Muscle of arm (tissue), 12 donors: Measurements from ENCODE around the gene PAX5. TPM values are rescaled to one million over a fixed set of nuclear protein-coding genes. Genes with fewer than 3 reads are reported as not detected.

Experiments
- DNase-seq: peaks from one replicate; pipeline ENCODE4 v3.0.0-alpha.2; 2013
- polyA plus RNA-seq, 12 donors: library from polyadenylated mRNA; unstranded; fragments of 120-200 nt; gene quantifications; one replicate each; pipeline ENCODE4 v1.2.1, GENCODE V29; 2013; ENCODE audit not compliant: insufficient read length in 12 of 12

Gene PAX5
- polyA plus RNA-seq, 12 donors = 0.04 to 1.7 (median 0.19) TPM; not detected in 2

DNA sequence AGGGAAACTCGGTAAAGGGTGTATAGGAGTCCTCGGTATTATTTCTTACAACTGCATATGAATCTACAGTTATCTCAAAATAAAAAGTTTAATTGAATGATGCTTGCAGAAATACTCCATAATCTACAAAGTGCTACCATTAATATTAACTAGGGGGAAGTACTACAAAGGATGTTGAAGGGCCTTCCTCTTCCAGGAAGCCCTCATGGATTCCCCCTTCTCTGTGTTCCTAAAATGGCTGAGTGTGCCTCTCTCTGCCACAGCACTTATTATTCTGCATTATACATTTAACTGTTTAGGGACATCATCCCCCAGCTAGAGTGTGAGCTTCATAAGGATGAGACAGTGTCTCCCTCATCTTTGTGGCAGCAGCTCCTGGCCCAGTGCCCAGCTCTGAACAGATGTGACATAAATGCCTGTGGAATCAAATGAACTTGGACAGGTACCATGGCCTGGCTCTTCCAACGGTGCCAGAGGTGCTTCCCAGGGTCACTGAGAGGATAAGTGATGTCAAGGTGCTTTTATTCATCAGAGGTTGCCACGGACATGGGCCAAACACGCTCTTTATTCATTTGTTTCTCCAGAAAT is 99.5 kb downstream of the PAX5 start:
- DNase-seq = no peak

DNA sequence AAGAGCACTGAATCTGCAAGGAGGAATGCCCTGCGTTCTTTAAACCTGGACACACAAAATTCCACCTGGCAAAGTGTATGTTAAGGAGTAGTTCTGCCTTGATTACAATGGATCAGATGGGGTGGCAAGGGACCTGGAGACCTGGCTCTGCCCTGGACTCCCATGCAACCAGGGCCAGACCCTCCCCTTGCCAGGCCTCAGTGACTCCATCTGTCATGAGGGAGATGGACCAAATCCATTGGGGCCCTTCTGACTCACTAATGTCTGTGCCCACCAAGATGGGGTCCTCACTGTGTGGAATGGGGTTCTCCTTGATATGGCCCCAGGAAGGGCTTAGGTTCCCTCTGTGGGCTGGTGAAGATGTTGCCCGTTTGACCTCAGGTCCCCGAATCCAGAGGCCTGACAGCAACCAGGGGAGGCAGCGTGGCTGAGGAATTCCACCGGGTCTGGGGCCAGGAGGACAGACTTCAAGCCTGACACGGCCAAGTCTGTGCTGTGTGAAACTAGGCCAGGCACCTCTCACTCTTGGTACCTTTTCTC is 100.3 kb downstream of the PAX5 start:
- no peak for DNase-seq

DNA sequence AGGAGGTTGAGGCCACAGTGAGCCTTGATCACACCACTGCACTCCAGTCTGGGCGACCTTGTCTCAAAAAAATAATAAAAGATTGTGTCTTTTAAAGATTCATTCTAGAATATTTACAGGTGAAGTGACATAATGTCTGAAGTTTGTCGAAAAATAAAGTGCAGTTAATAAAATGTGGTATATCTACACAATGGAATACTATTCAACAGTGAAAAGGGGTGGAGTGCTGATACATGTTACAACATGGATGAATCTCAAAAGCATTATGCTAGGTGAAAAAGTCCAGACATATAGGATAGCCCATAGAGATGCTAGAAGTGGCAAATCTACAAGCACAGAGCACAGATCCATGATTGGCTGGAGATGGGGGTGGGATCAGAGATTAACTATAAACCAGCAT is 101.9 kb downstream of the PAX5 start:
- DNase-seq = no peak

- no peak for DNase-seq
Observed at GRCh38 chr9:36930941-36931340, 103.1 kb downstream of the PAX5 start.

DNA sequence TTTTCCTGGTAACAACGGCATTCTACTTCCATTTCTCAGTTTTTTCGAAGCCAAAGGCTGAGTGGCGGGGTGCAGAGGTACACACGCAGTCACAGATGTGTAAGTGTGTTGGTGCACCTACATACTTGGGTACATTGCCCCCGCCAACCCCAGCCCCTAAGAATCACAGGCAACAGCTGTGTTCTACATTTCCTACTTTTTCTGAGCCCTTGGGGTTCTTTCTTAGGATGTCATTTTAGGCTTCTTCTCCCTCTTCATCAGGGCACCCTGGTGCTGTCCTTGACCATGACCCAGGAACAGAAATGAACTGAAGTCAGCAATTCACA is 104.8 kb downstream of the PAX5 start:
- DNase-seq = no peak

DNA sequence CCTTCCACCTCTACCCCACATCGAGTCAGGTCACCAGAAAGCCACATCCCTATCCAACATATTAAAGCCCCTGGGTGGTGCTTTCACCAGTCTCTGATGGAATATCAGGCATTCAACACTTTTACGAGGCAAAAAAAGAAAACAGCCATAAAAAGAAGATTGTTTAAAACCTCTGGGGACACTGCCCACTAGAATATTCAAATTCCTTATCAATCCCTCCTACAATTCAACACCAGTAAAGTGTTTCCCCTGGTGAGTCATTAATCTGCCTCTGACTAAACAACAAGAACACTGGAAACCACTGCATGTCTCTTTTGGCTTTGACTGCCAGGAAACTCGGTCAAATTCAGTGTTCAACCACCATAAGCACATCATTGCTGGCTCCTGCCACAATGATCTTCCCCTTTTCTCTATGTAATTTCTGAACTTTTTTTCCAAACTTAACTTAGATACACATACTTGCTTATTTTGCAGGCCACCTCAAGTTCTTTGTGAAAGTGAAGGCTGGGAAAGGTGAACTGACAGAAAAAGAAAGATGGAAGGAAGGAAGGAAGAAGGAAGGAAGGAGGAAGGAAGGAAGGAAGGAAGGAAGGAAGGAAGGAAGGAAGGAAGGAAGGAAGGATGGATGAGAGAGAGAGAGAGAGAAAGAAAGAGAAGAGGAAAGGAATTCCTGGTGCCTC is 105.3 kb downstream of the PAX5 start:
- DNase-seq = no peak

GRCh38 chr9:36928210-36928609 is 105.9 kb downstream of the PAX5 start:
- no peak for DNase-seq

DNA sequence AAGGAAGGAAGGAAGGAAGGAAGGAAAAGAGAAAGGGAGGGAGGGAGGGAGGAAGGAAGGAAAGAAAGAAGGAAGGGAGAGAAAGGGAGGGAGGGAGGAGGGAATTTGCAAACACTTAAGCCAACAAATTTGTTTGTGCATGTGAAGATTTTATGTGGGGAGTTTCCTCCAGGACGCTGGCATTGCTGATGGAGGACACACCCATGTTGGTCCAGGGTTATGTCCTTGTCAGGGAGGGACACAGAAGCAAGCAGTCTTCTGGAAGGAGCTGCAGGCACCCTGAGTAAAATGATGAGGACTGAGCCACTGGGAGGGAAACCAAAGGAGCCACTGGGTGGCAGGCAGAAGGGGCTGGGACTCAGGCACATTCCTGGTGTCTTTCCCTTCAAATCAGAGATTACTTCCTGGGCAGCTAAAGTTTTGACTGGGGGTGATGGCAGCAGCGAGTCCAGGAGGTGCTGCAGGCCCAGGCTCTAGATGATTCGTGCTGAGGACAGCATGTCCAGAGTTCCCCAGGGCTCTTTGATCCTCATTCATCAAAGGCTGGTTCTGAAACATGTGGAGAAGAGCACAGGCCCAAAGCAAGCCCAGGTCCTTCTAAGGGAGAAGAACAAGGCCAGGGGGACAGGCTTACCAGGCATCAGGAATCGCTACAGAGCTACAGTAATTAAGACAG is 109.2 kb downstream of the PAX5 start:
- DNase-seq = no peak

DNA sequence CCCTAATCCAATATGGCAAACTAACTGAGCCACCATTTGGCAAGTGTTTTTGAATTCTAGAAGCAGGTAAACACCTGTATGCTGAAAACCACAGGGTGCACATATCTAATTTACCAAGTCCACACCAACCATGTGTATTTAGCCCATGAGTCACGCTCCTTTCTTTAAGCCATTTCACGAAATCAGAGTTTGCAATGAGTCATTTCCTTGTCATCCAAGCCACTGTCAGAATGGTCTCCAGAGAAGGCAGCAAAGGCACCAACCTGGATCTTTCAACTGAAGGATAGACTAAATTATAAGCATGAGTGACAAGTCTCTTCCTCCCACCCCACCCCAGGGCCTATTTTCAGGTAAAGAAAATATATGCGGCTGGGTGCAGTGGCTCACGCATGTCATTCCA is 110.0 kb downstream of the PAX5 start:
- no peak for DNase-seq

GRCh38 chr9:36923025-36923625 is 110.9 kb downstream of the PAX5 start:
- DNase-seq = no peak

GRCh38 chr9:36922548-36922947 is 111.5 kb downstream of the PAX5 start:
- DNase-seq = no peak

- DNase-seq = no peak
Observed at GRCh38 chr9:36914212-36914577, 119.9 kb downstream of the PAX5 start.

DNA sequence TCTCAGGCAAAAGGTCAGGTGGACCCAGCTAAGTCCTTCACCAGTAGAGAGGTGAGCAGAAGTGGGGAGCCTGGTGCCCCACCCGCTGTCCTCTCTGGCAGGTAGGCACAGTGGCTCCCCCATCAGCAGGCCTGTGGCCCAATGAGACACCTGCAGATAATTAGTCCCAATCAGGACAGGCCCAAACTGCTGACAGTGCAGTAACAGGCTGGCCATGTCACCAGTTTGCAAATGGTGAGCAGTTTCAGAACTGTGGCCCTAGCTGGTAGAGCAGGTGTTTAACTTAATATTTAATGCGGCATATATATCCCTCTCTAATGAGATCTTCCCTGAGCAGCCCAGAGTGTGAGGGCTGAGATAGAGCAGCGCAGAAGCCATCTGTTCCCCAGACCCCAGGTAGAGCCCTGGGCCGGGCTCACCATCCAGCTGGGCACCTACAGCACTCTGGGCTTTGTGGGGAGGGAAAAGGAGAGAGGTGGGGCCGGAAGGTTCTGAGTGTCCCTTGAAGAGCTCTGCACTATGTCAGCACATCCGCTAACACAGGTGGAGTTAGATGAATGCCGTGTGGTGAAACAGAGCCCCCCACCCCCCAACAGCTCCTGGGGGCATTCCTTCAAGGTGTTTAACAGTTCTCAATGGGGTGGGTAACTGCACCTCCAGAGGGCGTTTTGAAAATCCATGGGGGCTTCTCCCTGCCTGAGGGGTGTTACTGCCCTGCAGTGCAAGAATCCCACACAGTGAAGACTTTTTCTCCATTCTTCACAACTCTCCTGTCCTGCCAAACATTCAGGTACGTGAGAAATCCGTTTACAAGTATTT is 120.5 kb downstream of the PAX5 start:
- no peak for DNase-seq

DNA sequence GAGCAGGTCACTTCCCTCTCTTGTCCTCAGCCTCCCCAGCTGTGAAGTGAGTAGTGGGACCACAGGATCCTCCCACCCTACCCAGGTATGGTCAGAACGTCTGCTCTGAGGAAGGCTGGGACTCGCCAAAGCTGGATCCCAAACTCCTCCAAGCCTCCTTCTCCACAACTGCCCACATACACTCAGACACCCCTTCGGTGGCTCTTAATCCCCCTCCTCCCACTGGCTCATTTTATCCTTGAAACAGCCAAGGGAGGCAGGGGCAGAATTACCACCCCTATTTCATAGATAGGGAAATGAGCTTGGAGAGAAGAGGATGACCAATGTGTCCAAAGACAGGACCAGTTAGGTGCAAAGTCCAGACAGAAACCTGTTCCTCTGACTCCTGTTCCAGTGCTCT is 121.4 kb downstream of the PAX5 start:
- no peak for DNase-seq

- DNase-seq = no peak
Observed at GRCh38 chr9:36911601-36912412, 122.3 kb downstream of the PAX5 start.

GRCh38 chr9:36911037-36911436 is 123.0 kb downstream of the PAX5 start:
- DNase-seq = no peak

DNA sequence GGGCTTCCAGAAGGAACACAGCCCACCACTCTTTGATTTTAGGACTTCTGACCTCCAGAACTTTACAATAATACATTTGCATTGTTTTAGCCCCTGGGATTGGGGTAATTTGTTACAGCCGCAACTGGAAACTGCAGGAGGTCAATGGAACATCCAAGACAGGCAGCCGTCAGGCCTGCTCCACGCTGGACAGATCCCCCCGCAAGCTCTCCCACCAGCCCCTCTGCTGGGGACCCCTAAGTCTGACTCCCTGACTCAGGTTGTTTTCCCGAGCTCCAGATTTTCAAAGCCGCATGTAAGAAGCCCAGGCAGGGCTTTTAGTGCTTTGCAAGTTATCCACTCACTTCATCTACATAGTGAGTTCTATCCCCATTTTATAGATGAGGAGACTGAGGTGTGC is 127.6 kb downstream of the PAX5 start:
- no peak for DNase-seq

DNA sequence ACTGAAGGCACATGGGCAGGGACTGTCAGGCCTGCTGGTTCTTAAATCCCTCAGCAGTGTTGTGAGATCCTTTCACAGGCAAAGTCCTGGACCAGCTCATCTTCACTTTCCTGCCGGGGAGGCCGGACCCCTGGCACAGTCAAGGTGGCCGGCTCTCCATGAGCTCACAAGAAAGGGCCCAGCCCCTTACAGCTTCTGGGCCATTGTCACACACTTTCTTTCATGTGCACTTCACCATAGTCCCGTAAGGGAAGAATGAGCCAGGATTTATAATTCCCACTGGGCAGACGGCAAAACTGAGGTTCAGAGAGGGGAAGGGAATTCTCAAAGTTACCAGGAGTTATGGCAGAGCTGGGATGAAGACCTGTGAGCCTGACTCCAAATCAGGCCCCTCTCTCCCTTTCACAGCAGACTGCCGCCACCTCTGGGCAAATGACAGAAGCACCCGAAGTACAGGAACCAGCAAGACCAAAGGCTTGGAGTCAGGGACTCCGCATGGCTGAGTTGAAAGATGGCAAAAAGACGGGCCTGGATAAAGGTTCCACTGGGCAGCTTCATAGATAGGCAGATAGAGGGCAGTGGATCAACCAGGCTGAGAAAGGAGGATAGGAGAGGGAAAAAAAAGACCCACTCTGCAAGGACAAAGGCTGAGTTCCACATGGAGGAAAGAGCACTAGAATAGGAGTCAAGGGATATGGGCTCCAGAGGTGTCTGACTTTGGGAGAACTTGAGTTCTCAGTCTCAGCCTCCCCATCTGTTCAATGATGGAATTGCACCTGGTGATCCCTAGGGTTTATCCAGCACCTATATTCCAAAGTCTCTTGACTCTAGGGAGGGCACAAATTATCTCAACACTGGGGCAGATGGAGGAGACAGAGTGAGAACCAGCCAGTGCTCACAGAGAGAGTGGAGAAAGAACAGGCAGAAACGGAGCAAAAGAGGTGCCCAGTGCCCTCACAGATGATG is 128.7 kb downstream of the PAX5 start:
- no peak for DNase-seq

DNA sequence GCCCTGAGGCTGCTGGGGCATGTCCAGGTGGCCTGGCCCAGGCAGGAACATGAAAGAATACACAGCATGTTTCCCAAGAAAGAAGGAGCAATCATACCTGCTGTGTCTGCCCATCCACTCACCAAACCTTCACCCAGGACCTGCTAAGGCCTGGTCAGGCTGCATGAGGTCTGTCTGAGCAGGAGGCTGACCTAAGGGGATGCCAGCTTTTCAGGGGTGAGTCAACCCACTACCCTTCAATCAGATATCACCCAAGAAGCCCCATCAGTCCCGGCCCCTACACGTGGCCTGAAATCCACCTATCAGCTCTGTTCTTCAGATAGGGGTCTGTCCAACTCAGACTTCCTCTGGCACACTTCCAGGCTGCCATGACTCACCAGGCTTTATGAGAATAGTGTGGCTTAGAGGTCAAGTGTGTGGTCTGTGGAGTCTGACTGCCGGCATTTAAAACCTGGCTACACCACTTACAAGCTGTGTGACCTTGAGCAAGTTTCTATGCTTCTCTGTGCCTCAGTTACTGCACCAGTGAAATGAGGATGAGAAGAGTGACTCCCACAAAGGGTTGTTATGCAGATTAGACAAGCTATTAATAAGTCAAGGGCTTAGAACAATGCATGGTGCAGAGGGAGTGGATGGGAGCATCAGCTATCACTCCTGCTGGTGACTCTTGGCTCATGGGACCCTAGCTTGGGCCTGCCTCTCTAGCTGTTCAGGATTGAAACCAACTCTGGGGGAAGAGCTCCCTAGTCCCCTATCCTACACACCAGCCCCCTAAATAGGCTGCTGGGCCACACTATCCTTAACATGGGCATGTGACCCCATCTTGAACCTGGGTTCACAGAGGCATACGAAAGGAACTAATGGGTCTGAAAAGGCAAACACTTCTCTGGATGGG is 130.3 kb downstream of the PAX5 start:
- no peak for DNase-seq
